Transverse colon (tissue), 4 donors: Measurements from ENCODE around the gene BLOC1S3. TPM values are rescaled to one million over a fixed set of nuclear protein-coding genes. Genes with fewer than 3 reads are reported as not detected.

Source experiments
- DNase-seq: peaks from one replicate; pipeline ENCODE4 v3.0.0-alpha.2; 2019
- H3K27ac ChIP-seq, 4 donors: fragments of 200-600 bp; sonication (generic); 2 replicates each; pipeline ENCODE4 v1.5.1; 2016 to 2018; ENCODE audit warnings: inconsistent platforms in 4 of 4
- H3K27me3 ChIP-seq: fragments of 200-600 bp; sonication (generic); 2 replicates; pipeline ENCODE4 v1.5.1; 2017; ENCODE audit warnings: inconsistent platforms
- H3K36me3 ChIP-seq, 4 donors: fragments of 200-600 bp; sonication (generic); 2 replicates each; pipeline ENCODE4 v1.5.1; 2017 to 2019; ENCODE audit warnings: inconsistent platforms in 4 of 4
- H3K4me1 ChIP-seq, 4 donors: fragments of 200-600 bp; sonication (generic); 2 replicates each; pipeline ENCODE4 v1.5.1; 2017 to 2020; ENCODE audit warnings: inconsistent platforms in 4 of 4
- H3K4me3 ChIP-seq, 4 donors: fragments of 200-600 bp; sonication (generic); 1 replicate in 1 of 4; 2 replicates in 3 of 4; pipeline versions ENCODE4 v1.5.1 to v1.6.1; 2017 to 2019; ENCODE audit warnings: inconsistent platforms in 4 of 4
- H3K9me3 ChIP-seq, 2 donors: fragments of 200-600 bp; sonication (generic); 2 replicates each; pipeline ENCODE4 v1.5.1; 2017 to 2019; ENCODE audit warnings: inconsistent platforms in 2 of 2
- EP300 ChIP-seq: sonication (generic); formaldehyde crosslinking; IDR thresholded peaks from one replicate; pipeline ENCODE4 v1.6.1; 2017; ENCODE audit warnings: antibody characterized with exemption, low read depth
- POLR2A ChIP-seq: fragments of 450-650 bp; IDR thresholded peaks from one replicate; pipeline ENCODE4 v1.6.1; 2016; ENCODE audit warnings: antibody characterized with exemption, mild to moderate bottlenecking, moderate library complexity
- POLR2AphosphoS5 ChIP-seq, 3 donors: sonication (generic); formaldehyde crosslinking; IDR thresholded peaks; one replicate each; pipeline ENCODE4 v1.6.1; 2016; ENCODE audit warnings: antibody characterized with exemption in 3 of 3
- WGBS, 2 donors: methylation state at CpG; one replicate each; pipeline ENCODE4 v1.1.5; 2018; ENCODE audit warnings: low coverage in 1 of 2; 5-methylcytosine and 5-hydroxymethylcytosine counted together
- in situ Hi-C, 4 donors: fragments of 200-750 bp; cut with MboI; loops; one replicate each; pipeline versions ENCODE4 v1.15.0 to v1.15.1; 2017; ENCODE audit warnings: low sequenced_read_pairs in 3 of 4, low pct_ligation_motif_present in 1 of 4, low pct_unique_long_range_greater_than_20kb in 1 of 4
- intact Hi-C: fragments of 100-400 bp; cut with DNase I; formaldehyde crosslinking; loops from one replicate; pipeline ENCODE4 v1.15.1; 2023; ENCODE audit warnings: low total_unique reads
- total RNA-seq, 4 donors: library from RNA; depleted of rRNA; stranded (reverse); fragments of >200 nt; gene quantifications; one replicate each; pipeline ENCODE4 v1.1.0, GENCODE V29; 2016
- TF ChIP-seq, protein P1 (sequence below), 5 experiments: fragments of 200-600 bp in 3 of 5; fragments of 450-650 bp in 2 of 5; sonication (generic) in 3 of 5; IDR thresholded peaks; 1 replicate in 2 of 5; 2 replicates in 3 of 5; pipeline ENCODE4 v1.5.1; 2016 to 2017; ENCODE audit warnings: antibody characterized with exemption in 5 of 5, inconsistent platforms in 3 of 5, mild to moderate bottlenecking in 2 of 5, moderate library complexity in 1 of 5

The BLOC1S3 gene
- total RNA-seq, 4 donors from 2014 or later: 5.0 to 10.3 (median 9.2) TPM

DNA sequence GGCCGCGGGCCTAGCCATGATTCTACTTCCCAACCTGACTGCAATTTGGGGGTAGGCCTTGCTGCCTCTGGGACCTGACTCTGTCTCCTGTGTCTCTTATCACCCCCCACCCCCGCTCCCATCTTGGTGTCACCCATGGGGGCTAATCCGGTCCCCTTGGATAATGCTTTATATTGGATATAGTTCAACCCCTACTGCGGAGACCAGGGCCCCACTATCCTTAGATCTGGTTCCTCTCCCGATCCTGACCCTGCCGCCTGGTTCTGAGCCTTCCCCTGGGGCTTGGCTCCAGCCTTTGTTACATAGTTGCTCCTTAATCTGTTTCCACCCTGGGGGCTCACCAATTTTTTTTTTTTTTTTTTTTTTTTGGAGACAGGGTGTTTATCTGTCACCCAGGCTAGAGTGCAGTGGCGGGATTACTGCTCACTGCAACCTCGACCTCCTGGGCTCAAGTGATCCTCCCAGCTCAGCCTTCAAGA, 1.3 kb downstream of the BLOC1S3 start:
- Histone ChIP-seq H3K4me3 (peak overlapping the region; percentile 70 to 89 (median 80)), H3K27me3 (no peaks in the 10 kb centered on the region), H3K27ac (peak overlapping the region; percentile 91 to 96 (median 94)), H3K36me3 (no peaks in the 10 kb centered on the region), H3K4me1 (peaks cover 11 to 34% (median 29%) of the 10 kb centered on the region in 4 donors), H3K9me3 (no peaks in the 10 kb centered on the region)
- in situ Hi-C loops (no loop called here), intact Hi-C loops (no loop called here)
- no peak for DNase-seq
- 61 to 72% methylated on average over 4 to 7 of the region's 9 CpGs for WGBS, 2 donors
- TF ChIP-seq EP300 (no peak), POLR2AphosphoS5 (IDR thresholded peaks at IDR 0.05) (no peak), POLR2A (no peak)
- TF ChIP-seq, protein P1, sequence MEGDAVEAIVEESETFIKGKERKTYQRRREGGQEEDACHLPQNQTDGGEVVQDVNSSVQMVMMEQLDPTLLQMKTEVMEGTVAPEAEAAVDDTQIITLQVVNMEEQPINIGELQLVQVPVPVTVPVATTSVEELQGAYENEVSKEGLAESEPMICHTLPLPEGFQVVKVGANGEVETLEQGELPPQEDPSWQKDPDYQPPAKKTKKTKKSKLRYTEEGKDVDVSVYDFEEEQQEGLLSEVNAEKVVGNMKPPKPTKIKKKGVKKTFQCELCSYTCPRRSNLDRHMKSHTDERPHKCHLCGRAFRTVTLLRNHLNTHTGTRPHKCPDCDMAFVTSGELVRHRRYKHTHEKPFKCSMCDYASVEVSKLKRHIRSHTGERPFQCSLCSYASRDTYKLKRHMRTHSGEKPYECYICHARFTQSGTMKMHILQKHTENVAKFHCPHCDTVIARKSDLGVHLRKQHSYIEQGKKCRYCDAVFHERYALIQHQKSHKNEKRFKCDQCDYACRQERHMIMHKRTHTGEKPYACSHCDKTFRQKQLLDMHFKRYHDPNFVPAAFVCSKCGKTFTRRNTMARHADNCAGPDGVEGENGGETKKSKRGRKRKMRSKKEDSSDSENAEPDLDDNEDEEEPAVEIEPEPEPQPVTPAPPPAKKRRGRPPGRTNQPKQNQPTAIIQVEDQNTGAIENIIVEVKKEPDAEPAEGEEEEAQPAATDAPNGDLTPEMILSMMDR (IDR thresholded peaks at IDR 0.05): no peak

DNA sequence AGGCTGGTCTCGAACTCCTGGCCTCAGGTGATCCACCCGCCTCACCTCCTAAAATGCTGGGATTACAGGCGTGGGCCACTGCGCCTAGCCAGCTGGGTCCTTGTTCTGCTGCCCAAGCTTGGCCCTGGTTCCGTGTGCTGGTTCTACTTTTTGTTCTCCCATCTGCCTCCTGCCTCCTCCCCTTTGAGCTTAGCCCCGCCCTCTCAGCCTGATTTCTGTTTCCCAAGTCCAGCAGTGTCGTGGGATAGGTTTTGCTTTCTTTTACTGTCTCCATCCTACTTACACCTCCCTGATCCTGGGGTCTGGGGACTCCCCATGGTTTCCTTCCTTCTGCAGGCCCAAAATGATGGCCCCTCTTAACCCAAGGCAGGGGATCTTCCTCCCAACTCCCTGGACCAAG, 2.4 kb downstream of the BLOC1S3 start:
- TF ChIP-seq, protein P1 (IDR thresholded peaks at IDR 0.05): no peak
- TF ChIP-seq EP300: no peak
- TF ChIP-seq POLR2AphosphoS5 (IDR thresholded peaks at IDR 0.05): no peak
- TF ChIP-seq POLR2A: no peak
- Histone ChIP-seq H3K4me3 (no peak overlapping the region), H3K4me1 (peaks cover 11 to 34% (median 29%) of the 10 kb centered on the region in 4 donors), H3K27me3 (no peaks in the 10 kb centered on the region), H3K36me3 (no peaks in the 10 kb centered on the region), H3K27ac (no peak overlapping the region), H3K9me3 (no peaks in the 10 kb centered on the region)
- 51 to 79% methylated on average over 3 to 7 of the region's 7 CpGs for WGBS, 2 donors
- DNase-seq: no peak
- in situ Hi-C loops: no loop called here
- intact Hi-C loops: no loop called here

DNA sequence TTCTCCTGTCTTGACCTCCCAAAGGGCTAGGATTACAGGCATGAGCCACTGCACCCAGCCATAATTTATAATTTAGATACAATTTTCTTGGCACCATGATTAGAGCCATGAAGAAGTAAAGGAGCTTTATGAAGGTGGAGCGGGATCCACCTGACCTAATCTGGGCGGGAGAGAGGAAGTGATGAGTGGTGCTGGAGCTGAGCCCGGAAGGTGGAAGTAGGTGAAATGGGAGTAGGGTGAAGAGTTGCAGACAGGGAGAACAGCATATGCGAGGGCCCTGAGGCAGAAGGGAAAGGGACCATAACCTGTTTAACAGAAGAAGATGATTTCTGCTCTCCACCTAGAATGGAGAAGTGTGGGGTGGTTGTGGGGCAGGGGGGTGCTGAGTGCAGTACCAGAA, 4.2 kb downstream of the BLOC1S3 start:
- no peak for DNase-seq
- Histone ChIP-seq H3K27ac (no peak overlapping the region), H3K36me3 (no peaks in the 10 kb centered on the region), H3K9me3 (no peaks in the 10 kb centered on the region), H3K4me3 (no peak overlapping the region), H3K4me1 (peaks cover 11 to 25% (median 21%) of the 10 kb centered on the region in 4 donors), H3K27me3 (no peaks in the 10 kb centered on the region)
- TF ChIP-seq POLR2AphosphoS5 (IDR thresholded peaks at IDR 0.05) (no peak), POLR2A (no peak), EP300 (no peak)
- TF ChIP-seq, protein P1 (IDR thresholded peaks at IDR 0.05): no peak
- intact Hi-C loops: no loop called here
- in situ Hi-C loops: no loop called here
- 55 to 66% methylated on average over 4 of the region's 4 CpGs for WGBS, 2 donors

DNA sequence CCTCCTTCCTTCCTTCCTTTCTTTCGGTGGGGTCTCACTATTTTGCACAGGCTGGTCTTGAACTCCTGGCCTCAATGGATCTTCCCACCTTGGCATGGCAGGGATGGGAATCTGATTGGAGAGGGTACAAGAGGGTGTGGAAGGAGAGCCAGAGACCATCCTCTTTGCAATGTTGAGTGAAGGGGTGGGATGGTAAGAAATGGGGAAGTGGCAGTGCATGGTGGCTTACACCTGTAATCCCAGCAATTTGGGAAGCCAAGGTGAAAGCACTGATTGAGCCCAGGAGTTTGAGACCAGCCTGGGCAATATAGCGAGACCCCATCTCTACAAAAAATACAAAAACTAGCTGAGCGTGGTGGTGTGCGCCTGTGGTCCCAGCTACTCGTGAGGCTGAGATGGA, 5.5 kb downstream of the BLOC1S3 start:
- no peaks in the 10 kb centered on the region for H3K27me3 ChIP-seq
- no peaks in the 10 kb centered on the region for H3K36me3 ChIP-seq
- no peak overlapping the region for H3K27ac ChIP-seq
- H3K9me3 ChIP-seq: no peaks in the 10 kb centered on the region
- DNase-seq: no peak
- WGBS, 2 donors: 99 to 100% methylated on average over 1 to 5 of the region's 5 CpGs
- intact Hi-C loops (no loop called here), in situ Hi-C loops (no loop called here)
- H3K4me3 ChIP-seq: no peak overlapping the region
- no peak for TF ChIP-seq EP300
- TF ChIP-seq POLR2A: no peak
- no peak for TF ChIP-seq POLR2AphosphoS5 (IDR thresholded peaks at IDR 0.05)
- TF ChIP-seq, protein P1 (IDR thresholded peaks at IDR 0.05): no peak
- peaks cover 11 to 22% (median 20%) of the 10 kb centered on the region in 4 donors for H3K4me1 ChIP-seq
